Measurements from ENCODE around the gene PLEKHA6. TPM values are rescaled to one million over a fixed set of nuclear protein-coding genes. Genes with fewer than 3 reads are reported as not detected.

The PLEKHA6 gene
- total RNA-seq, 4 donors from 2014 or later, result 3.7 to 15.4 (median 12.8) TPM

GRCh38 chr1:204355913-204356312, 3.8 kb downstream of the PLEKHA6 start:
- Histone ChIP-seq H3K36me3 (no peaks in the 10 kb centered on the region), H3K27ac (no peak overlapping the region), H3K27me3 (peaks cover 9% of the 10 kb centered on the region), H3K9me3 (no peaks in the 10 kb centered on the region), H3K4me1 (peaks cover 18% of the 10 kb centered on the region), H3K4me3 (no peak overlapping the region)
- TF ChIP-seq EP300 (IDR thresholded peaks at IDR 0.05), result no peak
- no peak for TF ChIP-seq POLR2AphosphoS5 (IDR thresholded peaks at IDR 0.05)
- TF ChIP-seq POLR2A (IDR thresholded peaks at IDR 0.05), result no peak
- no peak for TF ChIP-seq CTCF (IDR thresholded peaks at IDR 0.05)
- 82% methylated on average over 4 of the region's 4 CpGs for WGBS
- no peak for DNase-seq (ENCODE audit: low spot score in 2 of 2)

- WGBS, result 78% methylated on average over 6 of the region's 6 CpGs
- Histone ChIP-seq H3K27me3 (peaks cover 7% of the 10 kb centered on the region), H3K36me3 (no peaks in the 10 kb centered on the region), H3K4me1 (peaks cover 17% of the 10 kb centered on the region), H3K27ac (no peak overlapping the region), H3K4me3 (no peak overlapping the region), H3K9me3 (no peaks in the 10 kb centered on the region)
- no peak for TF ChIP-seq POLR2A (IDR thresholded peaks at IDR 0.05)
- no peak for TF ChIP-seq POLR2AphosphoS5 (IDR thresholded peaks at IDR 0.05)
- no peak for TF ChIP-seq CTCF (IDR thresholded peaks at IDR 0.05)
- no peak for TF ChIP-seq EP300 (IDR thresholded peaks at IDR 0.05)
- DNase-seq (ENCODE audit: low spot score in 2 of 2), result no peak
These were observed 5.2 kb downstream of the PLEKHA6 start for GRCh38 chr1:204354579-204354978.

GRCh38 chr1:204353213-204353910, 6.4 kb downstream of the PLEKHA6 start:
- WGBS, result 94% methylated on average over 5 of the region's 5 CpGs
- no peak for TF ChIP-seq POLR2AphosphoS5 (IDR thresholded peaks at IDR 0.05)
- TF ChIP-seq POLR2A (IDR thresholded peaks at IDR 0.05), result no peak
- TF ChIP-seq CTCF (IDR thresholded peaks at IDR 0.05), result no peak
- TF ChIP-seq EP300 (IDR thresholded peaks at IDR 0.05), result no peak
- no peaks in the 10 kb centered on the region for H3K27me3 ChIP-seq
- no peak for DNase-seq (ENCODE audit: low spot score in 2 of 2)
- H3K9me3 ChIP-seq, result no peaks in the 10 kb centered on the region
- H3K4me3 ChIP-seq, result no peak overlapping the region
- no peaks in the 10 kb centered on the region for H3K36me3 ChIP-seq
- H3K27ac ChIP-seq, result no peak overlapping the region
- peaks cover 21% of the 10 kb centered on the region for H3K4me1 ChIP-seq

GRCh38 chr1:204350857-204351573, 8.7 kb downstream of the PLEKHA6 start:
- no peaks in the 10 kb centered on the region for H3K36me3 ChIP-seq
- WGBS, result 46% methylated on average over 20 of the region's 20 CpGs
- peaks cover 24% of the 10 kb centered on the region for H3K4me1 ChIP-seq
- no peak overlapping the region for H3K27ac ChIP-seq
- H3K4me3 ChIP-seq, result no peak overlapping the region
- no peaks in the 10 kb centered on the region for H3K9me3 ChIP-seq
- no peak for DNase-seq (ENCODE audit: low spot score in 2 of 2)
- H3K27me3 ChIP-seq, result no peaks in the 10 kb centered on the region
- TF ChIP-seq CTCF (IDR thresholded peaks at IDR 0.05) (no peak), EP300 (IDR thresholded peaks at IDR 0.05) (no peak), POLR2AphosphoS5 (IDR thresholded peaks at IDR 0.05) (no peak)

- no peak for TF ChIP-seq CTCF (IDR thresholded peaks at IDR 0.05)
- TF ChIP-seq POLR2AphosphoS5 (IDR thresholded peaks at IDR 0.05), result no peak
- TF ChIP-seq EP300 (IDR thresholded peaks at IDR 0.05), result no peak
- no peak for TF ChIP-seq POLR2A (IDR thresholded peaks at IDR 0.05)
- Histone ChIP-seq H3K4me3 (no peak overlapping the region), H3K36me3 (no peaks in the 10 kb centered on the region), H3K9me3 (no peaks in the 10 kb centered on the region), H3K27ac (no peak overlapping the region), H3K27me3 (no peaks in the 10 kb centered on the region), H3K4me1 (peaks cover 24% of the 10 kb centered on the region)
- no peak for DNase-seq (ENCODE audit: low spot score in 2 of 2)
- 69% methylated on average over 6 of the region's 6 CpGs for WGBS
These were observed 9.4 kb downstream of the PLEKHA6 start for GRCh38 chr1:204350312-204350711.
